K562 (cell line): Measurements from ENCODE around the gene UBASH3B. TPM values are rescaled to one million over a fixed set of nuclear protein-coding genes. Genes with fewer than 3 reads are reported as not detected.

ENCODE experiments used
- CBX5 ChIP-seq: IDR thresholded peaks from 2 replicates; pipeline ENCODE4 v1.6.1; 2014; ENCODE audit warnings: low read depth, borderline replicate concordance
- CHCHD3 ChIP-seq: fragments of 250-450 bp; sonication (Bioruptor Pico); IDR thresholded peaks from 2 replicates; pipeline ENCODE4 v2.1.2; 2022; ENCODE audit warnings: mild to moderate bottlenecking
- GATA2 ChIP-seq: sonication (generic); formaldehyde crosslinking; IDR thresholded peaks from 2 replicates; pipeline ENCODE4 v1.4.0; 2020; ENCODE audit warnings: mild to moderate bottlenecking, missing genetic modification reagents
- HCFC1 ChIP-seq: IDR thresholded peaks from 2 replicates; pipeline ENCODE4 v1.6.1; 2012; ENCODE audit warnings: low read depth, low read length, improper control_type of control experiment
- SOX6 ChIP-seq: fragments of 450-650 bp; IDR thresholded peaks from 2 replicates; pipeline ENCODE4 v1.6.1; 2014; ENCODE audit warnings: mild to moderate bottlenecking
- TEAD1 ChIP-seq, 2 experiments: fragments of 450-650 bp in 1 of 2; sonication (generic) in 1 of 2; formaldehyde crosslinking; IDR thresholded peaks; 2 replicates each; pipeline versions ENCODE4 v1.4.0 to v1.8.0; 2020 to 2022; ENCODE audit warnings: mild to moderate bottlenecking in 2 of 2, missing genetic modification reagents in 1 of 2
- ZBTB1 ChIP-seq: sonication (generic); formaldehyde crosslinking; IDR thresholded peaks from 2 replicates; pipeline ENCODE4 v1.8.1; 2023; ENCODE audit warnings: missing genetic modification reagents, low read depth, mild to moderate bottlenecking, borderline replicate concordance
- ZC3H4 ChIP-seq: sonication (generic); formaldehyde crosslinking; IDR thresholded peaks from 2 replicates; pipeline ENCODE4 v1.9.0; 2021; ENCODE audit warnings: missing genetic modification reagents, borderline replicate concordance
- ZNF184 ChIP-seq: sonication (generic); formaldehyde crosslinking; IDR thresholded peaks from 2 replicates; pipeline ENCODE4 v1.5.0; 2020; ENCODE audit warnings: missing genetic modification reagents
- ZNF57 ChIP-seq: fragments of 450-650 bp; formaldehyde crosslinking; IDR thresholded peaks from 2 replicates; pipeline ENCODE4 v1.4.0; 2020; ENCODE audit warnings: mild to moderate bottlenecking, moderate library complexity
- ZNF707 ChIP-seq: fragments of 250-450 bp; sonication (Bioruptor Pico); conservative IDR thresholded peaks from 2 replicates; pipeline ENCODE4 v1.8.0; 2022; ENCODE audit warnings: inconsistent platforms, mild to moderate bottlenecking, moderate library complexity
- polyA plus RNA-seq, 8 experiments: library from polyadenylated mRNA; depleted of rRNA in 4 of 8; stranded (reverse) in 5 of 8; unstranded in 3 of 8; fragments of >200 nt; fragmentation: Nextera tagmentation in 2 of 8; fragmentation: Illumina TruSeq in 1 of 8; extraction: Ambion mirVana in 2 of 8; extraction: Trizol in 1 of 8; gene quantifications; 2 replicates each; pipeline versions ENCODE4 v1.2.1 to v1.2.3, GENCODE V29; 2011 to 2014; ENCODE audit warnings: inconsistent platforms in 1 of 8, missing spikeins in 1 of 8
- total RNA-seq, 7 experiments: library from RNA; depleted of rRNA in 6 of 7; stranded (reverse); fragments of >200 nt in 6 of 7; fragmentation: Illumina TruSeq in 2 of 7; extraction: Trizol in 2 of 7; gene quantifications; 2 replicates each; pipeline versions ENCODE4 v1.2.1 to v1.2.3, GENCODE V29; 2011 to 2021; ENCODE audit warnings: low replicate concordance in 1 of 7
- TF ChIP-seq, protein P1 (sequence below): fragments of 450-650 bp; IDR thresholded peaks from 2 replicates; pipeline ENCODE4 v1.6.1; 2016; ENCODE audit warnings: low read depth
- TF ChIP-seq, protein P2 (sequence below): fragments of 250-450 bp; sonication (Bioruptor Pico); IDR thresholded peaks from 2 replicates; pipeline ENCODE4 v1.4.0; 2020
- TF ChIP-seq, protein P3 (sequence below), 2 experiments: fragments of 450-650 bp in 1 of 2; sonication (generic) in 1 of 2; formaldehyde crosslinking; conservative IDR thresholded peaks; 2 replicates each; pipeline versions ENCODE4 v1.4.0 to v1.8.1; 2020 to 2022; ENCODE audit warnings: mild to moderate bottlenecking in 1 of 2, missing genetic modification reagents in 1 of 2

The UBASH3B gene
- total and polyA plus RNA-seq, 9 of the 15 experiments (the other 6 are each of a cell fraction or from before 2014, with no cell fraction given): 0.01 to 0.31 (median 0.08) TPM; not detected in 2

DNA sequence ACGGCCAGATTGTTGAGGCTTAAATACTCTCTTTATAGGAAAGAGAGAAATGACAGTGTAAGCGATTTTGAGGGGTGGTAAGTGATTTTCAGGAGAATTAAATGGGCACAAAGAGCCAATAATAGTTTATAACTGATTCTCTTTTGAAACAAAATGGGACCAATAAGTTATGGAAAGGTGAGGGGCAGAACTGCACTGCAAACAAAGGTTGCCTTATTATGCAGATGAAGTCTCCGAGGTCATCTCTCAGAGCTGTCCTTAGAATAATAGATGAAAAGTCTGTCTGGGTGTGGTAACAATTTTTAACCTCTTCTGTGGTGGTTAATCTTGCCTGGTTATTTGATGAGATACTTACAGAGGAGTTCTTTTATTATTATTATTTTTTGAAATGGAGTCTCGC is 168.0 kb downstream of the UBASH3B start (continued):
- TF ChIP-seq, protein P1, sequence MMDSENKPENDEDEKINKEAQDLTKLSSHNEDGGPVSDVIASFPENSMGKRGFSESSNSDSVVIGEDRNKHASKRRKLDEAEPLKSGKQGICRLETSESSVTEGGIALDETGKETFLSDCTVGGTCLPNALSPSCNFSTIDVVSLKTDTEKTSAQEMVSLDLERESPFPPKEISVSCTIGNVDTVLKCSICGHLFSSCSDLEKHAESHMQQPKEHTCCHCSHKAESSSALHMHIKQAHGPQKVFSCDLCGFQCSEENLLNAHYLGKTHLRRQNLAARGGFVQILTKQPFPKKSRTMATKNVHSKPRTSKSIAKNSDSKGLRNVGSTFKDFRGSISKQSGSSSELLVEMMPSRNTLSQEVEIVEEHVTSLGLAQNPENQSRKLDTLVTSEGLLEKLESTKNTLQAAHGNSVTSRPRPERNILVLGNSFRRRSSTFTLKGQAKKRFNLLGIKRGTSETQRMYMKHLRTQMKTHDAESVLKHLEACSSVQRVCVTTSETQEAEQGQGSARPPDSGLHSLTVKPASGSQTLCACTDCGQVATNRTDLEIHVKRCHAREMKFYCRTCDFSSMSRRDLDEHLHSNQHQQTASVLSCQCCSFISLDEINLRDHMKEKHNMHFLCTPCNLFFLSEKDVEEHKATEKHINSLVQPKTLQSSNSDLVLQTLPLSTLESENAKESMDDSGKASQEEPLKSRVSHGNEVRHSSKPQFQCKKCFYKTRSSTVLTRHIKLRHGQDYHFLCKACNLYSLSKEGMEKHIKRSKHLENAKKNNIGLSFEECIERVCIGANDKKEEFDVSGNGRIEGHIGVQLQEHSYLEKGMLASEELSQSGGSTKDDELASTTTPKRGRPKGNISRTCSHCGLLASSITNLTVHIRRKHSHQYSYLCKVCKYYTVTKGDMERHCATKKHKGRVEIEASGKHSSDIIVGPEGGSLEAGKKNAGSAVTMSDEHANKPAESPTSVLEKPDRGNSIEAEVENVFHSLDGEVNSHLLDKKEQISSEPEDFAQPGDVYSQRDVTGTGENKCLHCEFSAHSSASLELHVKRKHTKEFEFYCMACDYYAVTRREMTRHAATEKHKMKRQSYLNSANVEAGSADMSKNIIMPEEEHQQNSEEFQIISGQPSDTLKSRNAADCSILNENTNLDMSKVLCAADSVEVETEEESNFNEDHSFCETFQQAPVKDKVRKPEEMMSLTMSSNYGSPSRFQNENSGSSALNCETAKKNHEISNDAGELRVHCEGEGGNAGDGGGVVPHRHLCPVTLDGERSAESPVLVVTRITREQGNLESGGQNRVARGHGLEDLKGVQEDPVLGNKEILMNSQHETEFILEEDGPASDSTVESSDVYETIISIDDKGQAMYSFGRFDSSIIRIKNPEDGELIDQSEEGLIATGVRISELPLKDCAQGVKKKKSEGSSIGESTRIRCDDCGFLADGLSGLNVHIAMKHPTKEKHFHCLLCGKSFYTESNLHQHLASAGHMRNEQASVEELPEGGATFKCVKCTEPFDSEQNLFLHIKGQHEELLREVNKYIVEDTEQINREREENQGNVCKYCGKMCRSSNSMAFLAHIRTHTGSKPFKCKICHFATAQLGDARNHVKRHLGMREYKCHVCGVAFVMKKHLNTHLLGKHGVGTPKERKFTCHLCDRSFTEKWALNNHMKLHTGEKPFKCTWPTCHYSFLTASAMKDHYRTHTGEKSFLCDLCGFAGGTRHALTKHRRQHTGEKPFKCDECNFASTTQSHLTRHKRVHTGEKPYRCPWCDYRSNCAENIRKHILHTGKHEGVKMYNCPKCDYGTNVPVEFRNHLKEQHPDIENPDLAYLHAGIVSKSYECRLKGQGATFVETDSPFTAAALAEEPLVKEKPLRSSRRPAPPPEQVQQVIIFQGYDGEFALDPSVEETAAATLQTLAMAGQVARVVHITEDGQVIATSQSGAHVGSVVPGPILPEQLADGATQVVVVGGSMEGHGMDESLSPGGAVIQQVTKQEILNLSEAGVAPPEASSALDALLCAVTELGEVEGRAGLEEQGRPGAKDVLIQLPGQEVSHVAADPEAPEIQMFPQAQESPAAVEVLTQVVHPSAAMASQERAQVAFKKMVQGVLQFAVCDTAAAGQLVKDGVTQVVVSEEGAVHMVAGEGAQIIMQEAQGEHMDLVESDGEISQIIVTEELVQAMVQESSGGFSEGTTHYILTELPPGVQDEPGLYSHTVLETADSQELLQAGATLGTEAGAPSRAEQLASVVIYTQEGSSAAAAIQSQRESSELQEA: no peak
- no peak for TF ChIP-seq HCFC1
- no peak for TF ChIP-seq CBX5
- no peak for TF ChIP-seq SOX6
- TF ChIP-seq CHCHD3 (CRISPR knock-in tag): no peak
- TF ChIP-seq ZNF707 (CRISPR knock-in tag): no peak
- TF ChIP-seq, protein P2, sequence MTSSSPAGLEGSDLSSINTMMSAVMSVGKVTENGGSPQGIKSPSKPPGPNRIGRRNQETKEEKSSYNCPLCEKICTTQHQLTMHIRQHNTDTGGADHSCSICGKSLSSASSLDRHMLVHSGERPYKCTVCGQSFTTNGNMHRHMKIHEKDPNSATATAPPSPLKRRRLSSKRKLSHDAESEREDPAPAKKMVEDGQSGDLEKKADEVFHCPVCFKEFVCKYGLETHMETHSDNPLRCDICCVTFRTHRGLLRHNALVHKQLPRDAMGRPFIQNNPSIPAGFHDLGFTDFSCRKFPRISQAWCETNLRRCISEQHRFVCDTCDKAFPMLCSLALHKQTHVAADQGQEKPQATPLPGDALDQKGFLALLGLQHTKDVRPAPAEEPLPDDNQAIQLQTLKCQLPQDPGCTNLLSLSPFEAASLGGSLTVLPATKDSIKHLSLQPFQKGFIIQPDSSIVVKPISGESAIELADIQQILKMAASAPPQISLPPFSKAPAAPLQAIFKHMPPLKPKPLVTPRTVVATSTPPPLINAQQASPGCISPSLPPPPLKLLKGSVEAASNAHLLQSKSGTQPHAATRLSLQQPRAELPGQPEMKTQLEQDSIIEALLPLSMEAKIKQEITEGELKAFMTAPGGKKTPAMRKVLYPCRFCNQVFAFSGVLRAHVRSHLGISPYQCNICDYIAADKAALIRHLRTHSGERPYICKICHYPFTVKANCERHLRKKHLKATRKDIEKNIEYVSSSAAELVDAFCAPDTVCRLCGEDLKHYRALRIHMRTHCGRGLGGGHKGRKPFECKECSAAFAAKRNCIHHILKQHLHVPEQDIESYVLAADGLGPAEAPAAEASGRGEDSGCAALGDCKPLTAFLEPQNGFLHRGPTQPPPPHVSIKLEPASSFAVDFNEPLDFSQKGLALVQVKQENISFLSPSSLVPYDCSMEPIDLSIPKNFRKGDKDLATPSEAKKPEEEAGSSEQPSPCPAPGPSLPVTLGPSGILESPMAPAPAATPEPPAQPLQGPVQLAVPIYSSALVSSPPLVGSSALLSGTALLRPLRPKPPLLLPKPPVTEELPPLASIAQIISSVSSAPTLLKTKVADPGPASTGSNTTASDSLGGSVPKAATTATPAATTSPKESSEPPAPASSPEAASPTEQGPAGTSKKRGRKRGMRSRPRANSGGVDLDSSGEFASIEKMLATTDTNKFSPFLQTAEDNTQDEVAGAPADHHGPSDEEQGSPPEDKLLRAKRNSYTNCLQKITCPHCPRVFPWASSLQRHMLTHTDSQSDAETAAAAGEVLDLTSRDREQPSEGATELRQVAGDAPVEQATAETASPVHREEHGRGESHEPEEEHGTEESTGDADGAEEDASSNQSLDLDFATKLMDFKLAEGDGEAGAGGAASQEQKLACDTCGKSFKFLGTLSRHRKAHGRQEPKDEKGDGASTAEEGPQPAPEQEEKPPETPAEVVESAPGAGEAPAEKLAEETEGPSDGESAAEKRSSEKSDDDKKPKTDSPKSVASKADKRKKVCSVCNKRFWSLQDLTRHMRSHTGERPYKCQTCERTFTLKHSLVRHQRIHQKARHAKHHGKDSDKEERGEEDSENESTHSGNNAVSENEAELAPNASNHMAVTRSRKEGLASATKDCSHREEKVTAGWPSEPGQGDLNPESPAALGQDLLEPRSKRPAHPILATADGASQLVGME (CRISPR knock-in tag): no peak
- TF ChIP-seq TEAD1 (CRISPR knock-in tag; IDR thresholded peaks at IDR 0.05): no peak
- TF ChIP-seq ZNF57 (CRISPR knock-in tag): no peak
- no peak for TF ChIP-seq ZC3H4 (CRISPR knock-in tag)
- TF ChIP-seq ZBTB1 (CRISPR knock-in tag): no peak
- no peak for TF ChIP-seq GATA2 (CRISPR knock-in tag)
- TF ChIP-seq ZNF184: no peak
- TF ChIP-seq, protein P3, sequence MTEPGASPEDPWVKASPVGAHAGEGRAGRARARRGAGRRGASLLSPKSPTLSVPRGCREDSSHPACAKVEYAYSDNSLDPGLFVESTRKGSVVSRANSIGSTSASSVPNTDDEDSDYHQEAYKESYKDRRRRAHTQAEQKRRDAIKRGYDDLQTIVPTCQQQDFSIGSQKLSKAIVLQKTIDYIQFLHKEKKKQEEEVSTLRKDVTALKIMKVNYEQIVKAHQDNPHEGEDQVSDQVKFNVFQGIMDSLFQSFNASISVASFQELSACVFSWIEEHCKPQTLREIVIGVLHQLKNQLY (CRISPR knock-in tag; conservative IDR thresholded peaks at IDR 0.05): no peak
